Neuronal stem cell (in vitro differentiated cells): Measurements from ENCODE around the gene RAPGEF3.

Source experiments
- DNase-seq: peaks from one replicate; pipeline ENCODE4 v3.0.0-alpha.2; 2013; ENCODE audit warnings: low spot score
- H2AFZ ChIP-seq: one replicate; pipeline ENCODE4 v1.6.1; 2013; ENCODE audit warnings: mild to moderate bottlenecking, low read length, inconsistent platforms
- H2AK5ac ChIP-seq: 2 replicates; pipeline ENCODE4 v1.6.1; 2013; ENCODE audit warnings: low read depth, mild to moderate bottlenecking, inconsistent platforms, low read length, moderate library complexity, mixed read lengths
- H2BK120ac ChIP-seq: 2 replicates; pipeline ENCODE4 v1.6.1; 2013; ENCODE audit warnings: low read depth, mild to moderate bottlenecking, inconsistent platforms, low read length, moderate library complexity, mixed read lengths
- H2BK12ac ChIP-seq: one replicate; pipeline ENCODE4 v1.6.1; 2013; ENCODE audit warnings: low read length, inconsistent platforms
- H2BK15ac ChIP-seq: 2 replicates; pipeline ENCODE4 v1.6.1; 2013; ENCODE audit warnings: mild to moderate bottlenecking, low read length, inconsistent platforms, mixed read lengths
- H2BK5ac ChIP-seq: one replicate; pipeline ENCODE4 v1.6.1; 2013; ENCODE audit warnings: inconsistent platforms, mild to moderate bottlenecking, low read length, moderate library complexity
- H3K14ac ChIP-seq: one replicate; pipeline ENCODE4 v1.6.1; 2013; ENCODE audit warnings: low read length, inconsistent platforms
- H3K18ac ChIP-seq: 2 replicates; pipeline ENCODE4 v1.6.1; 2013; ENCODE audit warnings: low read length, inconsistent platforms
- H3K23ac ChIP-seq: 2 replicates; pipeline ENCODE4 v1.6.1; 2013; ENCODE audit warnings: low read depth, mild to moderate bottlenecking, mixed read lengths, low read length, inconsistent platforms; ENCODE audit not compliant: poor library complexity
- H3K27ac ChIP-seq: replicated peaks from 3 replicates; pipeline ENCODE4 v1.5.1; 2013; ENCODE audit warnings: low read length, inconsistent platforms
- H3K27me3 ChIP-seq, 3 experiments: 2 replicates each; pipeline ENCODE4 v1.6.1; 2013; ENCODE audit warnings: low read length in 3 of 3, mild to moderate bottlenecking in 2 of 3, inconsistent platforms in 1 of 3, low read depth in 1 of 3, mixed read lengths in 1 of 3, moderate library complexity in 1 of 3; ENCODE audit not compliant: control insufficient read depth in 3 of 3, insufficient read depth in 3 of 3
- H3K36me3 ChIP-seq, 2 donors: replicated peaks in 1 of 2; 2 replicates each; pipeline ENCODE4 v1.6.1; 2013; ENCODE audit warnings: low read length in 2 of 2; ENCODE audit not compliant: control insufficient read depth in 2 of 2, insufficient read depth in 2 of 2
- H3K4ac ChIP-seq: 2 replicates; pipeline ENCODE4 v1.6.1; 2013; ENCODE audit warnings: inconsistent platforms, mild to moderate bottlenecking, low read length, moderate library complexity
- H3K4me1 ChIP-seq, 2 donors: 1 replicate in 1 of 2; 2 replicates in 1 of 2; pipeline ENCODE4 v1.6.1; 2013; ENCODE audit warnings: low read length in 2 of 2, low read depth in 1 of 2; ENCODE audit not compliant: control insufficient read depth in 2 of 2, insufficient read depth in 1 of 2
- H3K4me2 ChIP-seq: one replicate; pipeline ENCODE4 v1.6.1; 2013; ENCODE audit warnings: mild to moderate bottlenecking, low read length, inconsistent platforms; ENCODE audit not compliant: insufficient read depth, poor library complexity, severe bottlenecking
- H3K4me3 ChIP-seq, 2 donors: 2 replicates each; pipeline ENCODE4 v1.5.1; 2013; ENCODE audit warnings: low read length in 2 of 2, mild to moderate bottlenecking in 2 of 2, inconsistent platforms in 1 of 2, moderate library complexity in 1 of 2
- H3K79me1 ChIP-seq: one replicate; pipeline ENCODE4 v1.6.1; 2013; ENCODE audit warnings: low read depth, mild to moderate bottlenecking, inconsistent platforms, low read length, moderate library complexity
- H3K9ac ChIP-seq: one replicate; pipeline ENCODE4 v1.6.1; 2013; ENCODE audit warnings: mild to moderate bottlenecking, low read depth, low read length, inconsistent platforms; ENCODE audit not compliant: poor library complexity
- H3K9me3 ChIP-seq, 2 donors: replicated peaks in 1 of 2; 2 replicates each; pipeline versions ENCODE3 to v1.6.1; 2013; ENCODE audit warnings: low read length in 2 of 2, mild to moderate bottlenecking in 2 of 2, inconsistent platforms in 1 of 2, low read depth in 1 of 2, mixed read lengths in 1 of 2, moderate library complexity in 1 of 2; ENCODE audit not compliant: control insufficient read depth in 2 of 2, insufficient read depth in 1 of 2
- H4K8ac ChIP-seq: one replicate; pipeline ENCODE4 v1.6.1; 2013; ENCODE audit warnings: low read depth, mild to moderate bottlenecking, inconsistent platforms, low read length, moderate library complexity
- H4K91ac ChIP-seq: one replicate; pipeline ENCODE4 v1.6.1; 2013; ENCODE audit warnings: low read length, low read depth, mild to moderate bottlenecking, inconsistent platforms; ENCODE audit not compliant: poor library complexity
- WGBS, 2 donors: extraction: QIAGEN DNeasy Blood & Tissue Kit; methylation state at CpG; one replicate each; pipeline ENCODE4 v1.1.7; 2013; ENCODE audit warnings: missing lambda C conversion rate in 2 of 2, mixed read lengths in 1 of 2; ENCODE audit not compliant: insufficient read length in 2 of 2, insufficient replicate concordance in 1 of 2; ENCODE audit errors: extremely low coverage in 2 of 2; 5-methylcytosine and 5-hydroxymethylcytosine counted together

Gene RAPGEF3

GRCh38 chr12:47805417-47805816, 46.7 kb upstream of the RAPGEF3 start:
- no CpG with 5 or more reads among the region's 2 CpGs for WGBS, 2 donors
- H4K91ac ChIP-seq, result no peak overlapping the region
- no peak overlapping the region for H3K4ac ChIP-seq
- no peak overlapping the region for H3K4me3 ChIP-seq
- H3K4me2 ChIP-seq, result no peak overlapping the region
- H2BK5ac ChIP-seq, result peak overlapping the region; percentile 27
- H3K9ac ChIP-seq, result no peak overlapping the region
- H3K18ac ChIP-seq, result peak overlapping the region; percentile 15
- peaks cover 0 to 47% of the 10 kb centered on the region in 2 donors for H3K36me3 ChIP-seq
- peaks cover 11% of the 10 kb centered on the region for H3K79me1 ChIP-seq
- H3K27me3 ChIP-seq, result no peaks in the 10 kb centered on the region
- H4K8ac ChIP-seq, result no peak overlapping the region
- no peak overlapping the region for H3K23ac ChIP-seq
- H3K27ac ChIP-seq, result no peak overlapping the region
- DNase-seq, result no peak
- no peak overlapping the region for H2BK120ac ChIP-seq
- H3K14ac ChIP-seq, result no peak overlapping the region
- no peak overlapping the region for H2AFZ ChIP-seq
- peaks cover 24 to 33% of the 10 kb centered on the region in 2 donors for H3K4me1 ChIP-seq
- H2BK12ac ChIP-seq, result no peak overlapping the region
- H3K9me3 ChIP-seq, result no peaks in the 10 kb centered on the region
- H2BK15ac ChIP-seq, result no peak overlapping the region
- peak overlapping the region; percentile 12 for H2AK5ac ChIP-seq

GRCh38 chr12:47804171-47804570, 45.5 kb upstream of the RAPGEF3 start:
- no CpG with 5 or more reads among the region's 8 CpGs for WGBS, 2 donors
- H3K23ac ChIP-seq, result no peak overlapping the region
- no peak overlapping the region for H3K4ac ChIP-seq
- H3K14ac ChIP-seq, result no peak overlapping the region
- no peak overlapping the region for H2BK120ac ChIP-seq
- H3K4me3 ChIP-seq, result no peak overlapping the region
- H3K36me3 ChIP-seq, result peaks cover 0 to 58% of the 10 kb centered on the region in 2 donors
- H2BK15ac ChIP-seq, result no peak overlapping the region
- no peak overlapping the region for H2BK5ac ChIP-seq
- H2BK12ac ChIP-seq, result no peak overlapping the region
- H3K27ac ChIP-seq, result no peak overlapping the region
- H4K8ac ChIP-seq, result no peak overlapping the region
- H3K27me3 ChIP-seq, result no peaks in the 10 kb centered on the region
- H3K18ac ChIP-seq, result no peak overlapping the region
- peaks cover 20 to 38% of the 10 kb centered on the region in 2 donors for H3K4me1 ChIP-seq
- H3K79me1 ChIP-seq, result peaks cover 11% of the 10 kb centered on the region
- H2AK5ac ChIP-seq, result no peak overlapping the region
- DNase-seq, result no peak
- no peak overlapping the region for H2AFZ ChIP-seq
- H3K9ac ChIP-seq, result no peak overlapping the region
- no peaks in the 10 kb centered on the region for H3K9me3 ChIP-seq
- no peak overlapping the region for H4K91ac ChIP-seq
- H3K4me2 ChIP-seq, result no peak overlapping the region

- Histone ChIP-seq H3K27ac (no peak overlapping the region), H3K9ac (no peak overlapping the region), H3K4me1 (peaks cover 12 to 37% of the 10 kb centered on the region in 2 donors), H3K18ac (no peak overlapping the region), H4K91ac (no peak overlapping the region), H3K4ac (no peak overlapping the region), H3K36me3 (peaks cover 0 to 65% of the 10 kb centered on the region in 2 donors), H4K8ac (no peak overlapping the region), H2BK5ac (no peak overlapping the region), H2BK15ac (no peak overlapping the region), H3K4me3 (no peak overlapping the region), H2AK5ac (no peak overlapping the region), H3K4me2 (no peak overlapping the region), H3K27me3 (no peaks in the 10 kb centered on the region), H3K79me1 (peaks cover 6% of the 10 kb centered on the region), H3K23ac (no peak overlapping the region), H2BK12ac (no peak overlapping the region), H3K9me3 (no peaks in the 10 kb centered on the region), H2AFZ (no peak overlapping the region), H3K14ac (no peak overlapping the region), H2BK120ac (no peak overlapping the region)
- no peak for DNase-seq
- WGBS, 2 donors, result no CpG with 5 or more reads among the region's 12 CpGs
Observed at GRCh38 chr12:47803191-47803875, 44.7 kb upstream of the RAPGEF3 start.

GRCh38 chr12:47802312-47802711, 43.6 kb upstream of the RAPGEF3 start:
- no peaks in the 10 kb centered on the region for H3K9me3 ChIP-seq
- H4K91ac ChIP-seq, result no peak overlapping the region
- H3K36me3 ChIP-seq, result peaks cover 3 to 76% of the 10 kb centered on the region in 2 donors
- H2BK15ac ChIP-seq, result peak overlapping the region; percentile 52
- H2BK12ac ChIP-seq, result no peak overlapping the region
- H2AFZ ChIP-seq, result no peak overlapping the region
- peak overlapping the region; percentile 18 for H2BK120ac ChIP-seq
- H2BK5ac ChIP-seq, result no peak overlapping the region
- no peak overlapping the region for H3K4ac ChIP-seq
- H3K27me3 ChIP-seq, result no peaks in the 10 kb centered on the region
- no CpG with 5 or more reads among the region's 5 CpGs for WGBS, 2 donors
- peak overlapping the region; percentile 30 for H2AK5ac ChIP-seq
- H3K23ac ChIP-seq, result no peak overlapping the region
- DNase-seq, result no peak
- no peak overlapping the region for H3K4me2 ChIP-seq
- H3K14ac ChIP-seq, result peak overlapping the region; percentile 42
- no peak overlapping the region for H3K9ac ChIP-seq
- H3K4me1 ChIP-seq, result peaks cover 4 to 27% of the 10 kb centered on the region in 2 donors
- no peak overlapping the region for H3K27ac ChIP-seq
- peaks cover 4% of the 10 kb centered on the region for H3K79me1 ChIP-seq
- H4K8ac ChIP-seq, result no peak overlapping the region
- H3K4me3 ChIP-seq, result no peak overlapping the region
- peak overlapping the region; percentile 23 for H3K18ac ChIP-seq
